ENCODE data around the gene SYCP3.

The SYCP3 gene

DNA sequence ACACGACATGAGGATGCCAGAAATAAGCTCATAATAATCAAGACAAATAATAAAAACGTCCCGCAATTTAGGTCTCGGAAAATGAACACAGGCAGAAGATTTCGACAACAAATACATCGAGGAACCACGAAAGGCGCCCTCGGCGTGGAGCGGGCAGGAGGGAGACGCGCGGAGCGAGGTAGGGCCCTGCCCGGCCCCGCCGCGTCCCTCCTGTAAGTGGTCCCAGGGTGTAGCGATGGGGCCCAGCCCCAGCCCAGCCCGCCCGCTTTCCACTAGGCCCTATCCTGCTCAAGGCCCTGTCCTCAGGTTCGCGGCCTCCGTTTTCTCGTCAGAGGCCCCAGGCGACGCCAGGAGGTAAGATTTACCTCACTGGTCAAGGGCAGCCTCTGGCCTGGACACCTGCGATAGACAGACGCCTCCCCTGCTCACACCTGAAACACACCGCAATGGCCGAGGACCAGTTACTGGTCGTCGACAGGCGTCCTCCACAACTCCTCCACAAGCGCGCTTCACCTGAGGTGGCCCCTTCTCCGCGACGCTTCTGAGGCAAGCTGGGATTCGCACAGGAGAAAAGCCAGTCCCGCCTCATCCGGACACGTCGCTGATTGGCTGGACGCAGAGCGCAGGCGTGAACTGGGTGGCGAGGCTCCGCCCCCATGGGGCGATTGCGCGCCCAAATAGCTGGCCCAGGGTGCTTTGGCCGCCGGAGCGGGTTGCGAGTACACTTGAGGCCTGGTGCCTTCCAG is at the start of gene SYCP3:
Gene SYCP3, minus strand, starts transcription at position 543 of the 746 bp plus-strand sequence. CDS start 1,527 bp downstream, outside the sequence.
- no peak for DNase-seq

DNA sequence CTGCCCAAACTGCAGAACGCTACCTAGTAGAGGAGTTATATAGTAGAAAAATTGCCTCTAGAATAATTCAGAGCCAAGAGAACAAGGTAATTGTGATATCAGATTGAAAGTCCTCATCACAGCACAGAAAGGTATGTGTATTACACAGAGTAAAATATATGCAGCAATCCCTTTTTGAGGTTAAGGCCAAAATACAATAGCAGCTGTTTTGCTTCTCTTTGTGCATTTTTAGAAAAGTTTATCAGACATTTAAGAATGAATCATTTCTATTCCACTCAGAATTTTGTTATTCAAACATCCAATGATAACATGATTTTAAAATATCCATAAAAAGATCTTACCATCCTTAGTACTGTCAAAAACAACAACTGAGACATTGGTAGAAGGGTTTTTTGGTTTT is 46.4 kb upstream of the SYCP3 start:
- no peak for DNase-seq

DNA sequence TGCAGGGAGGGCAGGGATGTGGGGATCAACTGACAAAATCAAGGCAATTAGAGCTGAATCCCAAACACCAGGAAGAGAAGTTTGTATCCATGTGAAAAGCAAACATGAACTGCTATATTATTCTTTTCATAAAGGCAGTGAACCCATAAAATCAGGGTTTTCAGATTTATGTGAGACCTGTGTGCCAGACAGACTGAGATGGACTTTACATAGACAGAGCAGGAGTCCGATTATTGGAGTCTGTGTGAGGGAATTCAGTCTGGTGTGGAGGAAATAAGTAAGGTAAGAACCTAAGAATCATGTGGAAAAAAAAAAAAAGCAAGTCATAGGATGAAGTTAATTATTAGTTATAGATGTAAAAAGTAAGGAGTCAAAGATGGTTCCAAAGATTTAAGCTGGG is 45.1 kb upstream of the SYCP3 start:
- no peak for DNase-seq

DNA sequence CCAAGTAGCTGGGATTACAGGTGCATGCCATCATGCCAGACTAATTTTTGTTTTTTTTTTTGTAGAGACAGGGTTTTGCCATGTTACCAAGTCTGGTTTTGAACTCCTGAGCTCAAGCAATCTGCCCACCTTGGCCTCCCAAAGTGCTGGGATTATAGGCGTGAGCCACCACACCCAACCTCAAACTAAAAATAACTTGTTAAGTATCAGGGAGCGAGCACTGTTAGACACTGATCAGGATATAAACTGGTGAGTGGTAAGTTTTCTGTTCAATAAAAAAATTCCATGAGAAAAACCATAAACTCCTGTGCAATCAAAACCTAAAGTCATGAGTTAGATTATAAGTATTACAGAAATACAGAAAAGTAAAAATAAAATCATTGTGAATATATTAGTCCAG is 44.6 kb upstream of the SYCP3 start:
- DNase-seq: no peak

DNA sequence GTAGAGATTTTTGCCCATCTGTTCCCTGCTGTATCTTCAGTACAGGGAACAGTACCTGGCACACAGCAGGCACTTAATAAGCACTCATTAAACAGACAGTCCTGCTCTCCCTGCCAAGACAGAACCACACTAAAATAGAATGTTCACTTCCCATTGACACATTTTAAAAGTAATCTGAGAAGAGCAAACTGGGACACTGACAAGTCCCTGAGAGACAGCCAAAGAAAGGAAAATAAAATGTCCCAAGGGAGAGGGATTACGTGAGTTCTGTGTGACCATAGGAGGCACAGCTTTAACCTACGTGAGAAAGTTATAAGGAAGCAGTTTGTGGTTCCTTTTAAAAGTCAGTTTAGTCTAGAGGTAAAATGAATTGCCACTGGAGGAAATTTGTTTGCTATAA is 43.9 kb upstream of the SYCP3 start:
- no peak for DNase-seq

DNA sequence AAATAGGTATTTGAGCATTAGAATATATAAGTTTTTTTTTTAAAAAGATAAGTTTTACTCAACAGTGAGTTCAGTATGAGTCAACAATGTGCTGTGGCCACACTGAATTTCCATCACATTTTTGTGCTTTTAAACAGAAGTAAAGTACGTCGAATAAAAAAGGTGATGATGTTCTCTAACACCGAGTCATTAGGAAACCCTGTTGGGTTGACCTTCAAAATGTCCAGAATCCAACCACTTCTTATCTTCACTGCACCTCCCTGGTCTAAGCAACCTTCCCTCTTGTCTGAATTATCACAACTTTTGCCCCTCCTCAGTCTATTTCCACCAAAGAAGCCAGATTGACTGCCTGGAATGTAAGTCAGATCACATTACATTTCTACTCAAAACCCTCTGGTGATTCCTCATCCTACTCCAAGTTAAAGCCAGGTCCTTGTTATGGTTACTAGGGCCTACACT is 43.0 kb upstream of the SYCP3 start:
- no peak for DNase-seq

DNA sequence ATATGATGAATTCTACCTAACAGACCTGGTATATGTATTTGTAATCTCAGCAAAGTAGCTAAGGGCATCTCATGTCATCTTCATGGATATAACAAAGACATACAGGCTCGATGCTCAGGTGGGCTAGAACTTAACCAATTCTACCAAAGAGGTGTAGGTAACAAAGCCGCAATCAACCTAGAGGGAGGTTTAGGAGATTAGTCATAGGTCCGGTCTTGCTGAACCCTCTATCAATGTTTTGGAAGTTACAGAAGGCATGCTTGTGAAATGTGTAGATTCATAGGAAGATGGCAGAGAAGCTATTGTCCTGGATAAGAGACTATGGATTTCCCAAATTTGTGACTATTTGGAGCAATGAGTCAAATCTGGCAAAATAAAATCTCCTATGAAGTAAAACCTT is 42.6 kb upstream of the SYCP3 start:
- DNase-seq: no peak

DNA sequence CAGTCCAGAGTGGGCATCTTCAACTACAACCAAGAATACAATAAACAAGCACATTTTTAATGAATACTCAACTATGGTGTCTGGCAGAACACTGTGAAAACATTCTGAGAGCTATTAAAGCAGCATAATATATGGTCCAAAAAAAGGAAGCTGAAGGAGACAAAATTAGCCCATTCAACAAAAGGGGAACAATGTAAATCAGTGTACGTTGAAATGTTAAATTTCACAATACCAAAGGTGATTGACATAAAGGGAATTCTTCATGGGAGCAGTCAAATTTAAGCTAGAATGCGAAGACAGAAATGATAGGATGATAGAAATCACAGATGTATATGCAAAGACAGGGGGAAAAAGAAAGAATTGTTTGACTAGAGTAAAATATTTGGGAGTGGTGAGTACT is 41.3 kb upstream of the SYCP3 start:
- DNase-seq: no peak

DNA sequence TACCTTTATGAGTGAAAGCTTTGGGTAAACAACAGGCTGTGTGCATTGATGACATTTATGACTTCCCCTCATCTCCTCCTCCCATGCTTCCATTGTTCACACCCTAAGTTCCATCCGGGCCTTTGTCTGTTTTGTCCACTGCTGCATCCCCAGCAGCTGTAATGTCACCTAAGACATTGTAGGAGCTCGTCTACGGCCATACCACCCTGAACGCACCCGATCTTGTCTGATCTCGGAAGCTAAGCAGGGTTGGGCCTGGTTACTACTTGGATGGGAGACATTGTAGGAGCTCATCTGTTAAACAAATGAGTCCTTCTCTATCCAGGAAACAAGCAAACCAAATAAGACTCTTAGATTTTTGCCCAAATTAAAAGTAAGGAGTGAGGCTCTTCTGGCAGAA is 40.4 kb upstream of the SYCP3 start:
- no peak for DNase-seq

DNA sequence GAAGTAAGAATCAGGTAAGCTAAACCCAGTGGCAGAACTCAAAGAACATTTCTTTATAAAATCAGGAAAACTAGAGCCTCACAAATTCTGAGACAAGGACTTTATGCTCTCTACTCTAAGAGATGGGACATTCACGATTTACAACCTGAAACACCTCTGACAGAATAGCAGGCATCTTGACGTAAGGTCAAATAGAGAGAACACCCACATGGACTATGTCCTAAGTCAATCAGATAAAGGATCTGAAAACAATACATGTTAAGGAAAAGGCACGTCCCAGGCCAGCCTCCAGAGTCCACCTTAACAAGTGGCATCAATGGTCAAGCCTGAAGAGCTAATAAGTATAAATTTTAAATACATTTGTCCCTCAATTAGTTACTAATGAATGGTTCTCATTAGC is 39.9 kb upstream of the SYCP3 start:
- no peak for DNase-seq

DNA sequence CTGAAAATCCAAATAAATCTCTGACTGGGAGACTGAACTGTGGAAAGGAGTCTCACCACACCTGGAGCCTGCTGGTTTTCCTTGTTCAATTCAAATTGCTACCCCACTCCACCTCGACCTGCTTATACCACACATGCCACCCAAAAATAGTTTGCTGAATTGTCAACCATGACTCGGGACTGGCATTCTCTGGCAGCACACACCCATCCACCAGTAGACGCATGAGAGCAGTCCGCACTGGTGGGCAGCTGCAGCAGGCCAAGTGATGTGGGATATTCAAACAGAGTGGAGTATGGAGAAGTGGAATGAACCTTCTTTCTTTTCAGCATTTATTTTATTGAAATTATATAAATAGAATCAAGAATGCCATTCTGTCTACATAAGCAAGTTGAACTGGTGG is 38.7 kb upstream of the SYCP3 start:
- no peak for DNase-seq

DNA sequence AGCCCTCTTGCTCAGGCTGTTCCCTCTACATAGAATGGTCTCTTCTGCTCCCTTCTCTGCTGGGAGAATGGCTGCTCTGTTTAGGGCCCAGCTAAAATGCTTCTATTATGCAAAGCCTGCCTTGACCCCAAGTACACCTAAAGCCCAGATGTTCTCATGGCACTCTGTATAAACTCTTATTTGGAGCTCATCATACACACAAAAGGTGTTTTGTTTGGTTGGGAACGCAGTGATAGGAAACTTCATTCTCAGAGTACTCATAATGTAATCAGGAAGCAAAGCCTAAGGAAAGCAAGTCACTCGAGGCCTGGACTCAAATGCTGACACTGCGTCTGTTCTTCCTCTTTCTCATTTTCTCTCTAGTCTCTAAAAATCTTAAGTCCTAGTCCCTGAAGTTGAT is 38.2 kb upstream of the SYCP3 start:
- DNase-seq: peak; percentile 25 to 74

DNA sequence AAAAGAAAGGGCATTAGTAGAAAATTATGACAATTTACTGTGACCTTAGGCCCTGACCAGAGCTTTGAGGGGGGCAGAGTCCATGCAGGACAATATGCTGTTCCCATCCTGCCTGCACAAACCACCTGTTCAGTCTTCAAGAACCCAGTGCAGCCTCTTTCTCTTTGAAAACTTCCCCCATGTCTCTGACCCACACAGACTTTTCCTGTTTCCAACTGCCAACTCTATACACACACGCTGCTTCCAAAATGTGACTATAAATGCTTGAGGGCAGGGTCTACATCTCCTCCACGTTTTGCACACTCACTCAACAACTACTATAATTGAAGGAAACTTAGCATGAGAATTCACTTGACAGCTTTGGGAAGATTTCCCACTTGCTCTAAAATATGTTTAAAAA is 36.6 kb upstream of the SYCP3 start:
- DNase-seq: no peak

DNA sequence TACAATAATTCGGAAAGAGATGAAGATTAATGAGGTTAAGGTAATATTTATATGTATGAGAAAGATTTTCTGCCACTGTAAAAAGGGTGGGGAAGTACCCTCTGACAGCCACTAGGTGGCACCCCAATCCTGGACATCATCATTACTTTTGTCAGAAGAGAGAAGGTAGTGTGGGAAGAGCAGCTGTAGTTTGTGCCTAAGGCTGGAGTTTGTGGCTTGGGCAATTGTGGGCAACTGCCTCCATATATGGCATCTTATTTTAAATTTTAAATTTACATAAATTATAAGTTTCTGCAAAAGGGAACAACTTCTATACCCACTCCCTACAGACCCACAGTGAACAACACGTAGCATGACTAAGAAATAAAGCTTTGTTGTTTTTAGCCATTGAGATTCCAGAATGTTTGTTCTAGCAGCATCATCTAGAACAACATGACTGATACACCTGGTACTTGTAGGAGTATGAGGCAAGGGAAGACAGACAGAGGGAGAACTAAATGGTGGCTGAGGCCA is 34.4 kb upstream of the SYCP3 start:
- DNase-seq: peak; percentile 41 to 87

DNA sequence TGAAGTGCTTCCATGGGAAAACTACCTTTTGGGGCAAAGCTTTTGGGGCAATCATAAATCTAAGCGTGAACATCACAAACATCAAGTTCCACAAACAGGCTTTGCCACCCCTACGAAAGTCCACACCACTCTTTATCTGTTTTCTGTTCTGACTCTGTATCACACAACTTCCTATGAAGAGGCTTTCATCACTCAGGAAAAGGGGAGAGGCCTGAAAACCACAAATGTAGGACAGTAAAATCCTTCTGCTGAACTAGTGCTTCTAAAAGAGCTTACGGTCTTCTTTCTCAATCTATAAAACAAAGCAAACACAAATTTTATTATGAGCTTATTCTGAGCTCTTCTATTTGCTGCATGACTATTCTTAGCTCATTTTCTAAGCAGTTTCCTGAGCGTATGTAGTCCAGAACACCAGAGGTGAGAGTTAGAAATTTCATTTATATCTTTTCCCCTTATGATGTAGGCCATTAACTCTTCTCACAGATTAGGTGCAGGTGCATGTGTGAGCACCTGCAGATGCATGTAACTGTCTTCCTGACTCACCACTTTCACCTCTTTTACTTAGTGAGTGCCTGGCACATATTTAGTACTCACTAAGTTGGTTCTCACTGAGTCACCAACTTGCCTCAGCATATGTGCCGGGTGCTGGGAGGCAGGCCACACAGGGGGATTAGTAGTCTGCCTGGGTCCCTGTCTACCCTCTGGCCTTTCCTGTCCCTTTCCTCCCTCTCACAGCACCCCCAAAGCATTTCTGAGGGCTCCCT is 32.9 kb upstream of the SYCP3 start:
- DNase-seq: no peak

DNA sequence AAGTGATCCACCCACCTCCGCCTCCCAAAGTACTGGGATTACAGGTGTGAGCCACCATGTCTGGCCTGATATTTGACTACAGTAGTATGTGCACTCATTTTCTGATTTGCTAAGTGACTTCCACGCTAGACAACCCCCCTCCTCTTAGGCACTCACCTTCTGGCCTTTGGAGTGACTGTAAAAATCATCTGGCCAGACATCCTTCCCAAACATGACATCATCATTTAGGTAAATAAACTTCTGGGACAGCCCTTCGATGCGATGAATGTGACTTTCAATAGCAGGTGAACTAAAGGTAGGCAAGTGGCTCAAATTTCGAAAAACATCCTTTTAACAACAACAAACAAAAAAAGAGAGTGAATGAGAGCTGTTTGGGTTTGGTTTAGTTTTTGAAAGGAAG is 30.6 kb upstream of the SYCP3 start:
- no peak for DNase-seq

DNA sequence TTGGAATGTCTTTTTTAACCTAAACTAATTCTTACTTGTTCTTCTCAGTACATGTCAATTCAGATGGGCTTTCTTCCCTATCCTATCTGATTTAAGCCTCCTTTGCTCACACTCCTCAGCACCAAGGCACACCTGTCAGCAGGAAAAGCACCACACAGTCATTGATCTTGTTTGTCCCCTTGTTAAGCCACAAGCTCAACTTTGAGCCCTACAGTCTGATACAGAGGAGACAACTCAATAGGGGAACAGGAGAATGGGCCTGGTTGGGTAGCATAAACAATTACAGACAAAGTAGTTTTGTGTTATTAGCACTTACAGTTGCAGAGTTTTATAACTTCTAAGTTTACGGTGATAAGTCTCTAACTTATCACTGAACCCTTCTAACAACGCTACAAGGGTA is 29.5 kb upstream of the SYCP3 start:
- no peak for DNase-seq

DNA sequence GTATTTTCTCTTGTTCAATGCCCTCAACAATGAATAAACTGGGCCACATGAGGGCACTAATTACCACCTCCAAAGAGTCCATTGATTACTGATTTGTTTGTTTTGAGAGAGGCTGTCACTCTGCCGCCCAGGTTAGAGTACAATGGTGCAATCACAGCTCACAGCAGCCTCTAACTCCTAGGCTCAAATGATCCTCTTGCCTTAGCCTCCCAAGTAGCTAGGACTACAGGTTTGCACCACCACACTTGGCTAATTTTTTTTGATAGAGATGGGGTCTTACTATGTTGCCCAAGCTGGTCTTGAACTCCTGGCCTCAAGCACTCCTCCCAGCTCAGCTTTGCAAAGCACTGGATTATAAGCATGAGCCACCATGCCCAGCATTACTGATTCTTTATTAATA is 28.3 kb upstream of the SYCP3 start:
- DNase-seq: no peak

DNA sequence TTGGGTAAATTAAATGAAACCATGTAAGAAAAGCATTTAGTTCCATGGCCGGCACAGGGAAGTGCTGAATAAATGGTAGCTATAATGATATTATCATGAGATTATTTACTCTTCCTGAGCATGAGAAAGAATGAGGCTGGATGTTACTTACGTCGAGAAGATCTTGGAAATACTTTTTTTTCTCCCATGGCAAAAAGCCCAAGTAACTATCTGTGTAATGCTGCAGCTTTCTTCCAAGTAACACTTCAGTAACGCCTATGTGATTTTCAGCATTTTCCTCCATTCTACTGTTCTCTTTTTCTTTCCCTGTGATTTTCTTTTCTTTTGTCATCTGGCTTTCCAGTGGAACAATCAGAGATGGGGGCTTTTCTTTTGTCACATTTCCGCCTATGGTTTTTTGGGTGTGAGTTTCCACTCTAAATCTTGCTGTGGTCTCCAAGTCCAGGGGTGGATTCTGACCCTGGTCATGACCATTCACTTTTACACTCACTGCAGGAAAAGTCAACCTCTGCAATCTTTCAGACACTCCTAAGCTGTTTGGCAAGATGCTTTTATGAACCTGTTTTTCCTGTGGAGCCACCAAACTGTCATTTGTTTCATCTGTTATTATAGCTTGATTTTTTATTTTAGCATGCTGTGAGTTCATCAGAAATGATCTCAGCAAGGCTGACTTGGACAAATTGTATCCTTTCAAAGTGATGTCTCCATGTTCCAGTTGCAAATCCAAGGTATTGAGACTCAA is 25.0 kb upstream of the SYCP3 start:
- no peak for DNase-seq

DNA sequence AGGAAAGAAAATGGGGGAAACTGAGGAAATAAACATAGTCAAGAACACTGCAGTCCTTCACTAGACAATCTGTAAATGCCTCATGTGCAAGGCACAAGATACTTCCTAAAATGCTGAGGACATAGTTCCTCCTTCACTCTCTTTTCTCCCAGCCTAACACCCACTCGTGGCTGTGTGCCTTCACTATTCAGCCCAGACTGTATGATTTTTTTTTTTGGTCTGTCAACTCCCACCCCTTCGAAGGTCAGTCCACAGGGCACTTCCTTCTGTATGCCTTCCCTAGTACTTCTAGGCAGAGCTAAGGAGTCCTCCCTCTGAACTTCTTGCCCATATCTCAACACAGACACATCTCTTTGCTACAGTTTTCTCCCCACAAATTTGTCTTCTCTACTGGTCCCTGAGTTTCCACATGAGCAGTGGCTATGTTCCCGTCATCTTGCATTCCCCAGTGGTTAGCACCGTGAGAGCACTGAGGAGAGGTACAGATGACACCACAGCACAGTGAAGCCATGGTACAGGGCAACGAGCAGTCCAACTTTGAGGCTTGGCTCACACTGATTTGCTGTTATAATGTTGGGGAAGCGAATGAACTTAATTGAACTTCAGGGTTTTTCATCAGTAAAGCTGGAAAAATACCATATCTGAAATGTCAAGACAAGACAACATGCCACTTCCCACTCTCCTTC is 24.1 kb upstream of the SYCP3 start:
- DNase-seq: no peak

DNA sequence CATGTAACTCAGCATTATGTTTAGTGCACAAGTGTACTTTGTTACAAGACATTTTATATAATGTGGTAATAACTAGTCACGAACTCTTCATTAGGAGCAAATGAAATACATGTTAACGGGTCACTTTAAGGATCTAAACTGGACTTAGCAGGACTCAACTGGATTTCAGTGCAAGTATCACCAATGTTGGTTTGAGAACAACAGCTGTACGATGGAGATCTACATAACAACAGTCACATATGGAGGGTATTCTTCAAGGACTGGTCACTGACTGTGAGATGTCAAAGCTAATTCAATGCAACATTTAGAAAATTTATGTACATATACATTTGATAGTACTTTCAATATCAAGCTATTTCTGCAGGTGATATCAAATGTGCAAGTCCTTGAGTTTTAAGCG is 22.5 kb upstream of the SYCP3 start:
- DNase-seq: no peak

DNA sequence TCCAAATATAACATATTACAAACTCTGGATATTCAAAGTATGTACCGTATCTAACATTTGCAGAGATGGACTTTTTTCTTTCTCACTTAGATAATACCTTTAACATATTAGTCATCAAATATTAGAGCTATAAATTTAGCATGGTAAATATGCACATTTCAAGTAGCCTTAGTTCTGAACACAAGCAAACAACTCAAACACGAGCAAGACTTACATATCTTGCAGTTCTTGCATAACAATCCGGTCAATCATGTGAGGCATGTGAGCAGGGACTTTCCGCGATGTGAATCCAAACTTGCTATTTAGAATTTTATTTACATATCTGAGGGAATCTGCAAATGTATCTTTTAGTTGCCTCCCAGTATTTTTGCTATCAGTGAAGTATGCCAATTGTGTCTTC is 22.1 kb upstream of the SYCP3 start:
- DNase-seq: no peak
